Left ventricle myocardium inferior (tissue), 1 donor: ENCODE data around the gene SRRD. TPM values are rescaled to one million over a fixed set of nuclear protein-coding genes. Genes with fewer than 3 reads are reported as not detected.

Source experiments
- DNase-seq: peaks from one replicate; pipeline ENCODE4 v3.0.0-alpha.2; 2020
- H3K27ac ChIP-seq: fragments of 200-600 bp; replicated peaks from 2 replicates; pipeline ENCODE4 v1.8.0; 2021
- H3K27me3 ChIP-seq: fragments of 200-600 bp; 2 replicates; pipeline ENCODE4 v1.8.0; 2021; ENCODE audit warnings: low read depth
- H3K36me3 ChIP-seq: fragments of 200-600 bp; 2 replicates; pipeline ENCODE4 v1.8.0; 2021
- H3K4me1 ChIP-seq: fragments of 200-600 bp; 2 replicates; pipeline ENCODE4 v1.8.0; 2021
- H3K4me3 ChIP-seq: fragments of 200-600 bp; 2 replicates; pipeline ENCODE4 v1.8.0; 2021; ENCODE audit warnings: mild to moderate bottlenecking, moderate library complexity
- H3K9me3 ChIP-seq: fragments of 200-600 bp; replicated peaks from 2 replicates; pipeline ENCODE4 v1.8.0; 2021
- intact Hi-C: fragments of 100-400 bp; cut with micrococcal nuclease; formaldehyde crosslinking; loops from one replicate; pipeline ENCODE4 v1.11.0; 2022
- total RNA-seq: library from RNA; stranded (reverse); fragmentation: NEBNext Ultra II Directional; extraction: Animal tissue kit (Norgen Biotek cat#: 25700); gene quantifications from one replicate; pipeline ENCODE4 v1.2.1, GENCODE V29; 2021
- TF ChIP-seq, protein P1 (sequence below): fragments of 200-600 bp; IDR thresholded peaks from 2 replicates; pipeline ENCODE4 v1.8.0; 2021; ENCODE audit warnings: antibody characterized with exemption, mild to moderate bottlenecking, borderline replicate concordance
- donor health status: DM: no; HTN: yes; CAD: no; lungs with severe emphysema.

The SRRD gene
- total RNA-seq, 1 donor from 2014 or later, result 23.5 TPM

DNA sequence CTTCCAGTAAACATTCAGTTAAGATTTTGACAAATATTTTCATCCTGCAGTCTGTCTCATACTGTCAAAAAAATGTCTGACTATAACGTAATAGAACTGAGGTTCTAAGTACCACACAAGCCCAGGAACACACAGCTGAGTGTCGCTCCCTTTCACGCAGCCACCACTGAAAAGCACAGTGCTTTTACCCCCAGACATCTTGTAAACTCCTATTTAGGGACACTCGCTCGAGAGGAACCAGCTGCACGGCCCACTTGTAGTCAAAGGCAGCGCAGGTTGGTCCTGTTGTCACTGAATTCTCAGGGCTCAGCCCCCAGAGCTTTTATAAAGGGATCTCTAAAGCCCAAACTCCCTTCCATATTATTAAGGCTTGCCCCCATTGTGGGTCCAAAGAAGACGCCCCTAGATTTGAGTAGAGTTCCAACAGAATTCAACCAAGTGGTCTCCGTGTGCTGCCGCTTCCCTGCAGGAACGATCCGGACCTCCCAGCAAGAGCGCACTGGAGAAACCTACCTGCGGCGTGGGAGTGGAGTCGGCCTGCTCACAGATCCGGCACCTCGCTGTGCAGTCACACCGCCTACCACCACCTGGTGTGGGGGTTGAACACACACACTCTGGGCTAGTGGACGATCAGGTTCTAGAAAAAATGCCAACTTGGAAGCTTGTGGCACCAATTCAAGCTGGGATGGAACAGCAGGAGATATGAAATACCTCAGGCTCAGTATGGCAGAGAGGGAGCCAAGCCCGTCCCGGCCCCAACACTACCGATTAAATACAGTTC, 31.3 kb upstream of the SRRD start:
- peaks cover 56% of the 10 kb centered on the region for H3K36me3 ChIP-seq
- intact Hi-C loops, result no loop called here
- peaks cover 10% of the 10 kb centered on the region for H3K4me1 ChIP-seq

GRCh38 chr22:26453216-26453615, 30.5 kb upstream of the SRRD start:
- intact Hi-C loops, result no loop called here
- H3K4me3 ChIP-seq, result no peak overlapping the region
- H3K36me3 ChIP-seq, result peaks cover 64% of the 10 kb centered on the region

More for the DNA sequence above, 31.3 kb upstream of the SRRD start:
- no peaks in the 10 kb centered on the region for H3K27me3 ChIP-seq
- H3K9me3 ChIP-seq, result no peaks in the 10 kb centered on the region
- no peak for DNase-seq
- TF ChIP-seq, protein P1, sequence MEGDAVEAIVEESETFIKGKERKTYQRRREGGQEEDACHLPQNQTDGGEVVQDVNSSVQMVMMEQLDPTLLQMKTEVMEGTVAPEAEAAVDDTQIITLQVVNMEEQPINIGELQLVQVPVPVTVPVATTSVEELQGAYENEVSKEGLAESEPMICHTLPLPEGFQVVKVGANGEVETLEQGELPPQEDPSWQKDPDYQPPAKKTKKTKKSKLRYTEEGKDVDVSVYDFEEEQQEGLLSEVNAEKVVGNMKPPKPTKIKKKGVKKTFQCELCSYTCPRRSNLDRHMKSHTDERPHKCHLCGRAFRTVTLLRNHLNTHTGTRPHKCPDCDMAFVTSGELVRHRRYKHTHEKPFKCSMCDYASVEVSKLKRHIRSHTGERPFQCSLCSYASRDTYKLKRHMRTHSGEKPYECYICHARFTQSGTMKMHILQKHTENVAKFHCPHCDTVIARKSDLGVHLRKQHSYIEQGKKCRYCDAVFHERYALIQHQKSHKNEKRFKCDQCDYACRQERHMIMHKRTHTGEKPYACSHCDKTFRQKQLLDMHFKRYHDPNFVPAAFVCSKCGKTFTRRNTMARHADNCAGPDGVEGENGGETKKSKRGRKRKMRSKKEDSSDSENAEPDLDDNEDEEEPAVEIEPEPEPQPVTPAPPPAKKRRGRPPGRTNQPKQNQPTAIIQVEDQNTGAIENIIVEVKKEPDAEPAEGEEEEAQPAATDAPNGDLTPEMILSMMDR, result no peak
- H3K4me3 ChIP-seq, result no peak overlapping the region
- no peak overlapping the region for H3K27ac ChIP-seq

DNA sequence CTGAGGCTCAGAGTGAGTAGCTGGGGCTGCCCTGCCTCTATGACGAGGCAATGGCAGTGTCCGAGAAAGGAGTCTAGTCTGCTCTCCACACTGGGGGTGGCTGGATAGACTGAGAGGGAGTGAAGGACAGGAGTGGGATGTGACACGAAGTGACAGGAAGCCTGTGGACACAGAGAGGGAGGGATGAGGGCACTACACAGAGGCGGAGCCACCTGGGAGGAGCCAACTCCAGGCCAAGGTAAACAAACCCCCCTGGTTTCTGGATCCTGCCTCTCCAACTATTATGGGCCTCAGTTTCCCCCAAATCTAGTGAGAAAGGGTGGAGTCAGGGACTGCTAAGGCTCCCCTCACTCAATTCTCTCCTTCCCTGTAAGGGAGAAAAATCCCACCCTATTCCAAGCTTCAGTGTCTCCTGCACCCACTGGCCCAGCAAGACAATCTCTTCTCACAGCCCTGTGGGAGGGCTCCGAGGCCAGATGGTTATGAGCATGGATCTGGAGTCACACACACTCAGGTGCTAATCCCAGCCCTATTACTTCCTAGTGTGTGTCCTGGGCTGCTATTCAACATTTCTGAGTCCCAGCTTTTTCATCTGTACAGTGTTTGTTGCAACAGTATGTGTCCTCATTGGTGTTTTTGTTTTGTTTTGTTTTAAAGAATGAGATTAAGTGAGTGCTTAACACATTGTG, 29.7 kb upstream of the SRRD start:
- H3K27ac ChIP-seq, result no peak overlapping the region
- H3K9me3 ChIP-seq, result no peaks in the 10 kb centered on the region
- no peaks in the 10 kb centered on the region for H3K27me3 ChIP-seq
- no peak for DNase-seq
- TF ChIP-seq, protein P1, result no peak
- peaks cover under 1% of the 10 kb centered on the region for H3K4me1 ChIP-seq
- intact Hi-C loops, result no loop called here
- H3K36me3 ChIP-seq, result peaks cover 71% of the 10 kb centered on the region
- no peak overlapping the region for H3K4me3 ChIP-seq

More at GRCh38 chr22:26453216-26453615, 30.5 kb upstream of the SRRD start:
- Histone ChIP-seq H3K27ac (no peak overlapping the region), H3K27me3 (no peaks in the 10 kb centered on the region), H3K4me1 (peaks cover 8% of the 10 kb centered on the region), H3K9me3 (no peaks in the 10 kb centered on the region)
- TF ChIP-seq, protein P1, result no peak
- no peak for DNase-seq

- no peaks in the 10 kb centered on the region for H3K27me3 ChIP-seq
- TF ChIP-seq, protein P1, result no peak
- H3K4me3 ChIP-seq, result no peak overlapping the region
- H3K4me1 ChIP-seq, result peaks cover 4% of the 10 kb centered on the region
- peaks cover 79% of the 10 kb centered on the region for H3K36me3 ChIP-seq
- intact Hi-C loops, result no loop called here
- no peak overlapping the region for H3K27ac ChIP-seq
- H3K9me3 ChIP-seq, result no peaks in the 10 kb centered on the region
- no peak for DNase-seq
Observed at GRCh38 chr22:26457661-26458272, 25.9 kb upstream of the SRRD start.

DNA sequence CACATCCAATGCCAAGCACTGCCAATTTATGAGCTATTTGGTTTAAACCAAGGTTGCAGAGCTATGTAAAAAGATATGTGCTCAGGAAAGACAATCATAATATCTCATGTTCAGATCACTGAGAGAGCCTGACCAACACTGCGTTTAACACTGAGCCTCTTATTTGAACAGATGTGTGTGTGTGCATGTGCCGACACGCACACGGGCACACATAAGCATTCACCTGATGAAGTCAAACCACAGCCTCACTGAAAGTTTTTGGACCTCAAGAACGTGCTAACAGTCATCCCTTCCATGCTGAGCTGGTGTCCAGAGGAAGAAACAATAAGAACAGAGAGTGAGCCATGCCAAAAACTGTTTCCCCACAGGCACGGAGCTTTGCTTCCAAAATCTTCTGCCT, 23.5 kb upstream of the SRRD start:
- TF ChIP-seq, protein P1, result no peak
- Histone ChIP-seq H3K9me3 (no peaks in the 10 kb centered on the region), H3K36me3 (peaks cover 86% of the 10 kb centered on the region), H3K27ac (no peak overlapping the region), H3K4me1 (peaks cover 10% of the 10 kb centered on the region), H3K4me3 (no peak overlapping the region), H3K27me3 (no peaks in the 10 kb centered on the region)
- no peak for DNase-seq
- intact Hi-C loops, result loop anchor here (10.0 kb wide), 1 partner anchor 95 kb away; no protein-coding TSS in a partner anchor
